Measurements from ENCODE around the gene ARSG. TPM values are rescaled to one million over a fixed set of nuclear protein-coding genes. Genes with fewer than 3 reads are reported as not detected.

ARSG gene
- total and polyA plus RNA-seq, 2 of the 13 experiments (the other 11 are each of a cell fraction or from before 2014, with no cell fraction given), result 3.7 to 15.2 TPM

- POLR2A ChIA-PET, result interaction anchor here (1.0 to 1.9 kb wide), 13 partner anchors 12 to 151 kb away, joined by 3 to 41 read pairs (median 9); partner anchors contain the start of genes AMZ2, ARSG, SLC16A6 and WIPI1
- no peak overlapping the region; the same call in 1 of the 2 replicates for H3K4me2 ChIP-seq (ENCODE audit: low read depth, low read length)
- H3K9ac ChIP-seq (ENCODE audit: insufficient read depth, low read depth, low read length), result no peak overlapping the region
- 87% methylated on average over 19 of the region's 19 CpGs for WGBS (ENCODE audit: low lambda C conversion rate)
- no peaks in the 10 kb centered on the region for H3K27me3 ChIP-seq (ENCODE audit: control insufficient read depth in 1 of 2, insufficient read depth in 2 of 2, low read length in 2 of 2)
- no peaks in the 10 kb centered on the region for H3K79me2 ChIP-seq (ENCODE audit: insufficient read depth, low read length)
- intact Hi-C loops (cut with micrococcal nuclease; ENCODE audit: unreplicated experiment), result loop anchor here (1.0 kb wide), 5 partner anchors 22 to 135 kb away; no protein-coding TSS in a partner anchor
- DNase-seq (ENCODE audit: low spot score) (no peak), ATAC-seq (no peak; the same call in 2 of the 3 replicates), FAIRE-seq (no peak)
- no peak overlapping the region for H2AFZ ChIP-seq (ENCODE audit: low read length)
- CTCF ChIA-PET (ENCODE audit: low intra/inter-chr PET ratio, low total read pairs), result interaction anchor here (0.7 to 2.0 kb wide), 8 partner anchors 17 to 143 kb away, joined by 3 to 32 read pairs (median 5); no protein-coding TSS in a partner anchor
- H3K27ac ChIP-seq (ENCODE audit: extremely low read length, insufficient read depth, low read length), result no peak overlapping the region
- no TSS peak for BruUV-seq (replicated peaks)
- no peak overlapping the region for H3K4me3 ChIP-seq (replicated peaks in 1 of 3; ENCODE audit: insufficient read depth in 1 of 3, low read depth in 2 of 3, low read length in 3 of 3)
- no peaks in the 10 kb centered on the region for H4K20me1 ChIP-seq (ENCODE audit: insufficient read depth, low read length)
- H3K4me1 ChIP-seq (ENCODE audit: insufficient read depth, low read length), result peaks cover 48% of the 10 kb centered on the region
- H3K9me3 ChIP-seq (ENCODE audit: low read length), result peaks cover 3% of the 10 kb centered on the region; the same call in 1 of the 2 replicates
- no peaks in the 10 kb centered on the region; a peak in 1 of 5 replicates for H3K36me3 ChIP-seq (replicated peaks in 1 of 2; ENCODE audit: control insufficient read depth in 1 of 2, insufficient read depth in 2 of 2, low read length in 2 of 2)
- in situ Hi-C loops (cut with HindIII; ENCODE audit: extremely low pct_ligation_motif_present, low pct_unique_long_range_greater_than_20kb), result no loop called here
- TF ChIP-seq AHDC1 (CRISPR knock-in tag; IDR thresholded peaks at IDR 0.05; ENCODE audit: borderline replicate concordance) (peak; percentile 12; the same call in 1 of the 2 replicates), ZBTB33 (CRISPR knock-in tag; IDR thresholded peaks at IDR 0.05) (0 out of 2 replicates have a peak, but pooled peaks have one; percentile 7), ASH2L (IDR thresholded peaks at IDR 0.05; ENCODE audit: insufficient read length, low read depth, low read length) (peak; percentile 14), ZNF652 (CRISPR knock-in tag; IDR thresholded peaks at IDR 0.05; ENCODE audit: borderline replicate concordance, low read depth) (no peak), FOXC1 (CRISPR knock-in tag; IDR thresholded peaks at IDR 0.05; ENCODE audit: borderline replicate concordance) (0 out of 2 replicates have a peak, but pooled peaks have one; percentile 45), GZF1 (CRISPR knock-in tag; IDR thresholded peaks at IDR 0.05) (no peak), ARID4A (CRISPR knock-in tag; IDR thresholded peaks at IDR 0.05; ENCODE audit: borderline replicate concordance) (0 out of 2 replicates have a peak, but pooled peaks have one; percentile 27)
- TF ChIP-seq, protein P1, sequence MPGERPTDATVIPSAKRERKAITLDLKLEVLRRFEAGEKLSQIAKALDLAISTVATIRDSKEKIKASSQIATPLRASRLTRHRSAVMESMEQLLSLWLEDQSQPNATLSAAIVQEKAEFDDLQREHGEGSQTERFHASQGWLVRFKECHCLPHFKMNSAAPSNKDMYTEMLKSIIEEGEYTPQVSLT (CRISPR knock-in tag; IDR thresholded peaks at IDR 0.05; ENCODE audit: borderline replicate concordance, low read depth), result no peak
Measured at GRCh38 chr17:68399638-68400403, 108.5 kb downstream of the ARSG start.
